ENCODE data around the gene ATP6V0B. TPM values are rescaled to one million over a fixed set of nuclear protein-coding genes. Genes with fewer than 3 reads are reported as not detected.

The ATP6V0B gene
- total and polyA plus RNA-seq, 3 donors from 2014 or later: 102 to 222 (median 173) TPM

DNA sequence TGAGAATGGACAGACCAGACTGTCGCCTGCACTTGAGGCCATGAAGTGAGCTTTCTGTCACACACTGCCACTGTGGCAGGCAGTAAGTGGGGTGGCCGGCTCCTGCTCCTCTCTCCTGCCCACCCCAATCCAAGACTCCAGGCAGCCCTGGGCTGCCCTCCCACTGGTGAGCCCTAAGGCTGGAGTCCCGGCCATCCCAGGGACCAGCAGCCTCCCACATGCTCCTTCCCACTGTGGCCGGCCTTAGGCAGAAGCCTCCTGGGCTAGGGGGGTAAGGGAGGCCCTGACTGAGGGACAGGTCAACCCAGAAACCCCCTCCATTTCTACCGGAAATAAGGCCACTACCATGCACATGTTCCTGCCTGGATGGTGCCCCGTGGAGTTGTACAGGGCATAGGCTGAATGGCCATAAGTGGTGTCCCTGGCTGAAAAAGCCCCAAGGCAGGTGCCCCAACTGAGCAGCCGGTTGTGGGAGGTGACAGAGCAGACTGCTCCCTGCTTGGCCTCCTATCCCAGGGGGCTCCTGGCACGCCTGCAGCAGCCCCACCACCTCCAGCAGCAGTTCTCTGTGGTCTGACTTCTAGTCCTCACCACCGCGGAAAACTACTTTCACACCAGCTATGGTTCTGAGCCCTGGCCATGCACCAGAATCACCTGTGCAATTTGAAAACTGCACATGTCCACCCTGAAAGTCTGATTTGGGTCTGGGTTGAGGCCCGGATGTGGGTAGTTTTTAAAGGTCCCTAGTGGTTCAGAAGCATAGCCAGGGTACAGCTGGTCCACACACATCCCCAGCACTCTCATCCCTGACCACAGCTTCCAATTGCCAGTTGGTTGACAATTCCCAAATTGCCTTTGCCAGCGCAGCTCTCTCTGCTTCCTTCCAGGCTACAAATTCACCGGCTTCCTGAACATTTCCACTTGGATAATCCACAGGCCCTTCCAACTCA is 42.8 kb upstream of the ATP6V0B start:
- no peak overlapping the region for H3K27ac ChIP-seq
- H3K9me3 ChIP-seq: no peaks in the 10 kb centered on the region
- 89 to 91% methylated on average over 12 to 13 of the region's 13 CpGs for WGBS, 2 donors
- H3K4me1 ChIP-seq: peaks cover 15% of the 10 kb centered on the region
- H3K36me3 ChIP-seq (ENCODE audit: low read depth, missing control alignments): no peaks in the 10 kb centered on the region
- DNase-seq: no peak
- intact Hi-C loops (cut with DNase I; ENCODE audit: low total_unique reads): loop anchor here (10.0 kb wide), 1 partner anchor 397 kb away; the partner anchor contains the start of gene PTPRF
- no peaks in the 10 kb centered on the region for H3K27me3 ChIP-seq
- no peak overlapping the region for H3K4me3 ChIP-seq
- no peak for TF ChIP-seq POLR2A (IDR thresholded peaks at IDR 0.05)
- no peak for TF ChIP-seq CTCF (IDR thresholded peaks at IDR 0.05)

- TF ChIP-seq POLR2A (IDR thresholded peaks at IDR 0.05): no peak
- TF ChIP-seq CTCF (IDR thresholded peaks at IDR 0.05): no peak
- DNase-seq: no peak
- intact Hi-C loops (cut with DNase I; ENCODE audit: low total_unique reads): loop anchor here (10.0 kb wide), 1 partner anchor 398 kb away; the partner anchor contains the start of gene PTPRF
- peaks cover 15% of the 10 kb centered on the region for H3K4me1 ChIP-seq
- H3K9me3 ChIP-seq: no peaks in the 10 kb centered on the region
- no peak overlapping the region for H3K4me3 ChIP-seq
- WGBS, 2 donors: 32 to 34% methylated on average over 8 of the region's 8 CpGs
- H3K27ac ChIP-seq: no peak overlapping the region
- no peaks in the 10 kb centered on the region for H3K36me3 ChIP-seq (ENCODE audit: low read depth, missing control alignments)
- no peaks in the 10 kb centered on the region for H3K27me3 ChIP-seq
These were observed 41.9 kb upstream of the ATP6V0B start for GRCh38 chr1:43932786-43933385.

DNA sequence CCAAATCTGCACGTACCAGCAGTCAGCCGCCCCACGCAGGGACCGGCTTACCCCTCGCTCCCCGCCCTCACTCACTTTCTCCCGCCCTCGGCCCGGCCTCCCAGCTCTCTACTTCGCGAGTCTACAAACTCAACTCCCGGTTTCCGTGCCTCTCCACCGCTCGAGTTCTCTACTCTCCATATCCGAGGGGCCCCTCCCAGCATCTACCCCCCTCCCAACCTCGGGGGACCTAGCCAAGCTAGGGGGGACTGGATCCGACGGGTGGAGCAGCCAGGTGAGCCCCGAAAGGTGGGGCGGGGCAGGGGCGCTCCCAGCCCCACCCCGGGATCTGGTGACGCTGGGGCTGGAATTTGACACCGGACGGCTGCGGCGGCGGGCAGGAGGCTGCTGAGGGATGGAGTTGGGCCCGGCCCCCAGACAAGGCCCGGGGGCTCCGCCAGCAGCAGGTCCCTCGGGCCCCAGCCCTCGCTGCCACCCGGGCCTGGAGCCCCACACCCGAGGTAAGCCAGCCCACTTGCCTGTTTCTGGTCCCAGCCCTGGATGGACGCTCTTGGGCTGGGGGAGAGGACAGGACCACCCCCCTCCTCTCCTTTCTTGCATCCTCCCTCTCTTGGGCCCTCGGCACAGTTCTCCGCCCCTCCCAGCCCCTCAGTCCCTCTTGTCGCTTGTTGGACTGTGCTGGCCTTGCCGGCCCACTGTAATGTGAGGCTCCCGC is 41.2 kb upstream of the ATP6V0B start, which contains the start of gene ARTN:
Gene ARTN (plus strand): TSS at position 416 of the 715 bp plus-strand sequence. CDS start 1,856 bp downstream, outside the sequence.
- Histone ChIP-seq H3K9me3 (no peaks in the 10 kb centered on the region), H3K4me1 (peaks cover 15% of the 10 kb centered on the region), H3K27ac (peak within 1 kb of the TSS in 1 of 2 donors; percentile 18), H3K4me3 (peak within 1 kb of the TSS; percentile 11 to 29), H3K27me3 (no peaks in the 10 kb centered on the region), H3K36me3 (ENCODE audit: low read depth, missing control alignments) (no peaks in the 10 kb centered on the region)
- intact Hi-C loops (cut with DNase I; ENCODE audit: low total_unique reads): loop anchor here (10.0 kb wide), 1 partner anchor 399 kb away; the partner anchor contains the start of gene PTPRF
- TF ChIP-seq CTCF (IDR thresholded peaks at IDR 0.05): no peak
- TF ChIP-seq POLR2A (IDR thresholded peaks at IDR 0.05): no peak
- WGBS, 2 donors: 7 to 17% methylated on average over 22 to 42 of the region's 42 CpGs
- DNase-seq: no peak

GRCh38 chr1:43934101-43934985 is 40.4 kb upstream of the ATP6V0B start:
- 31 to 33% methylated on average over 12 to 13 of the region's 13 CpGs for WGBS, 2 donors
- peak overlapping the region in 1 of 2 donors; percentile 18 for H3K27ac ChIP-seq

More at GRCh38 chr1:43934101-43934985, 40.4 kb upstream of the ATP6V0B start:
- peak overlapping the region in 1 of 2 donors; percentile 11 for H3K4me3 ChIP-seq
- intact Hi-C loops (cut with DNase I; ENCODE audit: low total_unique reads): loop anchor here (10.0 kb wide), 1 partner anchor 400 kb away; the partner anchor contains the start of gene PTPRF
- no peaks in the 10 kb centered on the region for H3K9me3 ChIP-seq
- no peaks in the 10 kb centered on the region for H3K27me3 ChIP-seq
- DNase-seq: peak; percentile 71
- H3K4me1 ChIP-seq: peaks cover 15% of the 10 kb centered on the region
- TF ChIP-seq CTCF (IDR thresholded peaks at IDR 0.05) (peak; percentile 85 to 93 (median 90)), POLR2A (IDR thresholded peaks at IDR 0.05) (no peak)
- no peaks in the 10 kb centered on the region for H3K36me3 ChIP-seq (ENCODE audit: low read depth, missing control alignments)

Data from testis (tissue), 3 donors.